Lower leg skin (tissue), 4 donors: Measurements from ENCODE around the gene PRPF4. TPM values are rescaled to one million over a fixed set of nuclear protein-coding genes. Genes with fewer than 3 reads are reported as not detected.
"Not testable (repeated sequence)": the region's sequence is repeated elsewhere in the genome, so short reads cannot be mapped to it uniquely, and the experiment has no call there.

Source experiments
- DNase-seq, 2 donors: peaks; one replicate each; pipeline ENCODE4 v3.0.0-alpha.2; 2019; ENCODE audit warnings: low spot score in 2 of 2
- H3K4me3 ChIP-seq: fragments of 200-600 bp; sonication (generic); 2 replicates; pipeline ENCODE4 v1.5.1; 2017; ENCODE audit warnings: mild to moderate bottlenecking, low read depth; ENCODE audit not compliant: poor library complexity, severe bottlenecking
- CTCF ChIP-seq, 3 donors: fragments of 450-650 bp; IDR thresholded peaks; one replicate each; pipeline ENCODE4 v1.5.1; 2016; ENCODE audit warnings: antibody characterized with exemption in 3 of 3, mild to moderate bottlenecking in 3 of 3, moderate library complexity in 2 of 3
- POLR2A ChIP-seq, 2 donors: fragments of 450-650 bp; IDR thresholded peaks; one replicate each; pipeline ENCODE4 v1.6.1; 2016 to 2017; ENCODE audit warnings: antibody characterized with exemption in 2 of 2, mild to moderate bottlenecking in 1 of 2, moderate library complexity in 1 of 2
- WGBS, 2 donors: methylation state at CpG; one replicate each; pipeline ENCODE4 v1.1.5; 2018; 5-methylcytosine and 5-hydroxymethylcytosine counted together
- intact Hi-C: fragments of 100-400 bp; cut with DNase I; formaldehyde crosslinking; loops from one replicate; pipeline ENCODE4 v1.15.0; 2023; ENCODE audit warnings: low total_unique reads
- total RNA-seq, 4 donors: library from RNA; depleted of rRNA; stranded (reverse); fragments of >200 nt; gene quantifications; one replicate each; pipeline ENCODE4 v1.1.0, GENCODE V29; 2016

Gene PRPF4
- total RNA-seq = 10 to 100 TPM; 15.6 to 20.2 (median 16.8) TPM

- intact Hi-C loops = no loop called here
- TF ChIP-seq POLR2A (IDR thresholded peaks at IDR 0.05) (peak in 1 of 2 donors; percentile 53), CTCF (IDR thresholded peaks at IDR 0.05) (no peak)
- peak; percentile 96 to 99 for DNase-seq
- WGBS, 2 donors = 0 to 1% methylated on average over 50 to 58 of the region's 63 CpGs
- H3K4me3 ChIP-seq = peak within 1 kb of the TSS; percentile 62
Observed at GRCh38 chr9:113275157-113276131, at the start of gene PRPF4, which contains the start of gene CDC26. Gene PRPF4 (plus strand): TSS chr9:113275658. CDS start chr9:113275744, 86 bp downstream. Gene CDC26 (minus strand): TSS chr9:113275572. CDS start chr9:113272507, 3,065 bp downstream.

GRCh38 chr9:113227436-113227835 lies 48.0 kb upstream of the PRPF4 start:
- no peak for DNase-seq
- 0 to 85% methylated on average over 1 of the region's 1 CpG for WGBS, 2 donors
- no peak overlapping the region for H3K4me3 ChIP-seq
- intact Hi-C loops = no loop called here
- TF ChIP-seq POLR2A (IDR thresholded peaks at IDR 0.05) (no peak), CTCF (IDR thresholded peaks at IDR 0.05) (no peak)

DNA sequence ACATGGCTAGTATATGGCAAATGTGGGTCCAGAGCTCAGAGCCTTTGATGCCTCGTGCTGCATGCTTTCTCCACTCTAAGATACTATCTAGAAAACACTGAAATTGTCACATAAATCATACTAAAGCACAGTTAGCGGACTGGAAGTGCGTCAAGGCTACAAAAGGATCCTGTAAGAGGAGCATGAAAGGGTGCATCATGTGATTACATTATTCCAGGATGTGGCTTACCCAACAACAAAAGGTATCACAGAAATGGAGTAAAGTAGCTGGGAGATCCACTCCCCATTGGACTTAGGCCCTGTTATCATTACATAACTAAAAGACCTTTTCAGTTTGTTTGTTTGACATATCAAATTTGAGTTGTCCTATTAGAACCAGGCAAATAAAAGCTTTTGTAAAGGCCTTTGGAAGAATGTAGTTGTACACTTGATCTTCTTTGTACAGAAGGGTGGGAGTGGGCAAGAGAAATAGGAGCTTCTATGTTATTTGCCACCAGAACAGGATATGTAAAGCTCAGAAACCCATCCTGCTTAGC lies 47.3 kb upstream of the PRPF4 start:
- no peak overlapping the region for H3K4me3 ChIP-seq
- intact Hi-C loops = no loop called here
- DNase-seq = no peak
- 64 to 65% methylated on average over 3 of the region's 3 CpGs for whole genome bisulfite sequencing, 2 donors
- TF ChIP-seq CTCF (IDR thresholded peaks at IDR 0.05) (no peak), POLR2A (IDR thresholded peaks at IDR 0.05) (no peak)

GRCh38 chr9:113231701-113232100 lies 43.8 kb upstream of the PRPF4 start:
- intact Hi-C loops = no loop called here
- 95% methylated on average over 2 of the region's 2 CpGs for WGBS, 2 donors
- DNase-seq = no peak
- TF ChIP-seq POLR2A (IDR thresholded peaks at IDR 0.05) (no peak), CTCF (IDR thresholded peaks at IDR 0.05) (no peak)
- H3K4me3 ChIP-seq = no peak overlapping the region

- DNase-seq, H3K4me3 ChIP-seq, intact Hi-C loops: not testable (repeated sequence)
- 80 to 88% methylated on average over 10 of the region's 10 CpGs for WGBS, 2 donors
Observed at GRCh38 chr9:113235701-113236255, 39.7 kb upstream of the PRPF4 start.

- intact Hi-C loops = no loop called here
- WGBS, 2 donors = 91 to 92% methylated on average over 4 of the region's 4 CpGs
- no peak for DNase-seq
- H3K4me3 ChIP-seq = no peak overlapping the region
- TF ChIP-seq POLR2A (IDR thresholded peaks at IDR 0.05) = no peak
- no peak for TF ChIP-seq CTCF (IDR thresholded peaks at IDR 0.05)
Observed at GRCh38 chr9:113237026-113237425, 38.4 kb upstream of the PRPF4 start.
